ENCODE data around the gene POLR3B.

- no peak for TF ChIP-seq CTCF (IDR thresholded peaks at IDR 0.05)
- TF ChIP-seq POLR2A (IDR thresholded peaks at IDR 0.05), result no peak
Measured at GRCh38 chr12:106427917-106428316, 70.4 kb downstream of the POLR3B start.

Measured in testis (tissue), 2 donors.